Measurements from ENCODE around the gene MLX.

Gene MLX

DNA sequence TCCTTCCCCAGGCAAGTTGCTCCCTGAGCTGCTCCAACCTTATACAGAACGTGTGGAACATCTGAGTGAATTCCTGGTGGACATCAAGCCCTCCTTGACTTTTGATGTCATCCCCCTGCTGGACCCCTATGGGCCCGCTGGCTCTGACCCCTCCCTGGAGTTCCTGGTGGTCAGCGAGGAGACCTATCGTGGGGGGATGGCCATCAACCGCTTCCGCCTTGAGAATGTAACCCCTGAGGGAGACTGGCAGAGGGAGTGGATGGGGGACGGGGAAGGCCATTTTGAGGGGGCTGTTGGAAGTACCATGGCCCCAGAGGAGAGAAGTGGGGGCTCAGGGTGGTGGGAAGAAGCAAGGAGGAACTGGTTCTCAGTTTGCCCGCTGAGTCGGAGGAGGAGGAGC is 3.0 kb upstream of the MLX start:
- Histone ChIP-seq H3K27me3 (ENCODE audit: control insufficient read depth, insufficient read depth, low read length) (no peaks in the 10 kb centered on the region), H3K4me1 (ENCODE audit: control insufficient read depth, insufficient read depth, low read length) (peaks cover 54% of the 10 kb centered on the region), H3K9me3 (ENCODE audit: control insufficient read depth, low read length) (no peaks in the 10 kb centered on the region), H3K9ac (ENCODE audit: low read length) (peak overlapping the region; percentile 84), H3K4me3 (ENCODE audit: low read length) (no peak overlapping the region), H3K36me3 (ENCODE audit: control insufficient read depth, insufficient read depth, low read length) (peaks cover 17% of the 10 kb centered on the region)

- Histone ChIP-seq H3K36me3 (ENCODE audit: control insufficient read depth, insufficient read depth, low read length) (peaks cover 27% of the 10 kb centered on the region), H3K9ac (ENCODE audit: low read length) (peak overlapping the region; percentile 13), H3K4me3 (ENCODE audit: low read length) (no peak overlapping the region), H3K9me3 (ENCODE audit: control insufficient read depth, low read length) (no peaks in the 10 kb centered on the region), H3K27me3 (ENCODE audit: control insufficient read depth, insufficient read depth, low read length) (no peaks in the 10 kb centered on the region), H3K4me1 (ENCODE audit: control insufficient read depth, insufficient read depth, low read length) (peaks cover 52% of the 10 kb centered on the region)
Observed at GRCh38 chr17:42564815-42565522, 1.9 kb upstream of the MLX start.

GRCh38 chr17:42565523-42566214 is 1.2 kb upstream of the MLX start:
- peak overlapping the region; percentile 83 for H3K9ac ChIP-seq (ENCODE audit: low read length)
- peaks cover 56% of the 10 kb centered on the region for H3K4me1 ChIP-seq (ENCODE audit: control insufficient read depth, insufficient read depth, low read length)
- no peaks in the 10 kb centered on the region for H3K27me3 ChIP-seq (ENCODE audit: control insufficient read depth, insufficient read depth, low read length)
- no peaks in the 10 kb centered on the region for H3K9me3 ChIP-seq (ENCODE audit: control insufficient read depth, low read length)
- peaks cover 31% of the 10 kb centered on the region for H3K36me3 ChIP-seq (ENCODE audit: control insufficient read depth, insufficient read depth, low read length)
- no peak overlapping the region for H3K4me3 ChIP-seq (ENCODE audit: low read length)

DNA sequence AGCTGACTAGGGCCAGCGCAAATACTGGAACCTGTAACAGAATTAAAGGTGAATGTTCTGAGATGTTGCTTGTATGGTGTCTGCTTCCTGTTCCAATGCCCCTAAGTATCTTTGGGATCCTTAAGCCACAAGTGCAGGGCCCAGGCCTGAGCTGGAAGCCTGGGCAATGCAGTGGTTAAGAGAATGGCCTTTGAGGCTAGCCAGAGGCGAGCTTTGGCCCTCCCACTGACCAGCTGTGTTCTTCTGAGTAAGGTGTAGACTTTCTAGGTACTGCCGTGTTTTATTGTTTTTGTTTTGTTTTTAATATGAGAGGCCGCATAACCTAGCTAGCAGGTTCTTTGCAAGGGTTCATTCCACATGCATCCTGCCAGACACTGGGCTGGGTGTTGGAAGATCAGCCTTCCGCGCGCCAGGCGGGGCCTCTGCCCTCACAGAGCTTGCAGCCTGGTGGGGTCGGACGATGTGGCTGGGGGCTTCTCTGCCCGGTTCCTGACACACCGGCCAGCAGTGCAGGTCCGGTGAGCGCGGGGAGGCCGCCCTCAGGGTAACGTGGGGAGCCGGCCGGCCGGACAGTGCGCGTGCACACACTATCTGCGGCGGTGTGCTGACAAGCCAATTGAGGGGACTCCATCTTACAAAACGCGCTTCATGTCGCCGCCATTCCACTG is 551 bp upstream of the MLX start:
- H3K4me3 ChIP-seq (ENCODE audit: low read length), result peak overlapping the region; percentile 96
- H3K9me3 ChIP-seq (ENCODE audit: control insufficient read depth, low read length), result no peaks in the 10 kb centered on the region
- H3K9ac ChIP-seq (ENCODE audit: low read length), result peak overlapping the region; percentile 83
- peaks cover 60% of the 10 kb centered on the region for H3K4me1 ChIP-seq (ENCODE audit: control insufficient read depth, insufficient read depth, low read length)
- peaks cover 31% of the 10 kb centered on the region for H3K36me3 ChIP-seq (ENCODE audit: control insufficient read depth, insufficient read depth, low read length)
- no peaks in the 10 kb centered on the region for H3K27me3 ChIP-seq (ENCODE audit: control insufficient read depth, insufficient read depth, low read length)

DNA sequence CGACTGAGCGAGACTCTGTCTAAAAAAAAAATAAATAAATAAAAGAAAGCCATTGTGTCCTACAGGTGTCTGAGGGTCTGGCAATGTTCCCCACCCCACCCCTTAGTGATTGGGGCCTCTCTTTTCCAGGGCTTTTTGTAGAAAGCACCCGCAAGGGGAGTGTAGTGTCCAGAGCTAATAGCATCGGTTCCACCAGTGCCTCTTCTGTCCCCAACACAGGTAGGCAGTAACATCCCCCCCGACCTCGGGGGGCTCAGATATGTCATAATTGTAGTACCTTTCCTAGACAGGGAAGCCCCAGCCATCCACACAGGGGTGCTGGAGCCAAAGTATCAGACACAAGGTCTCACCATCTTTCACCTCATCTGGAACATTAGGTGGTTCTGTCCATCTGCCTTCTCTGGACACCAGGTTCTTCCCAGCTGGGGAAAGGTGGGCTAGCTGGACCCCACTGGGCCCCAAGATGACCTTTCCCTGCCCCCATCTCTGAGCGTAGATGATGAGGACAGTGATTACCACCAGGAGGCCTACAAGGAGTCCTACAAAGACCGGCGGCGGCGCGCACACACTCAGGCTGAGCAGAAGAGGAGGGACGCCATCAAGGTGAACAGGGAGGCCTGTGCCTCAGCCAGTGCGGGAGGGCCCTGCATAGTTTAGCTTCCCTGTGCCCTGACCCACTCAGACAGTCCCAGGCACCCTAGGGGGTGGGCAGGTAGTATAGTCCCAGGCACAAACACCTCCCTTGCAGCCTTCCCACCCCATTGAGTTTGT is 1.6 kb downstream of the MLX start:
- Histone ChIP-seq H3K36me3 (ENCODE audit: control insufficient read depth, insufficient read depth, low read length) (peaks cover 45% of the 10 kb centered on the region), H3K9ac (ENCODE audit: low read length) (peak overlapping the region; percentile 17), H3K4me3 (ENCODE audit: low read length) (no peak overlapping the region), H3K9me3 (ENCODE audit: control insufficient read depth, low read length) (no peaks in the 10 kb centered on the region), H3K27me3 (ENCODE audit: control insufficient read depth, insufficient read depth, low read length) (no peaks in the 10 kb centered on the region), H3K4me1 (ENCODE audit: control insufficient read depth, insufficient read depth, low read length) (peaks cover 57% of the 10 kb centered on the region)

- no peaks in the 10 kb centered on the region for H3K27me3 ChIP-seq (ENCODE audit: control insufficient read depth, insufficient read depth, low read length)
- peaks cover 39% of the 10 kb centered on the region for H3K4me1 ChIP-seq (ENCODE audit: control insufficient read depth, insufficient read depth, low read length)
- H3K9ac ChIP-seq (ENCODE audit: low read length), result no peak overlapping the region
- no peak overlapping the region for H3K4me3 ChIP-seq (ENCODE audit: low read length)
- H3K36me3 ChIP-seq (ENCODE audit: control insufficient read depth, insufficient read depth, low read length), result peaks cover 36% of the 10 kb centered on the region
- H3K9me3 ChIP-seq (ENCODE audit: control insufficient read depth, low read length), result no peaks in the 10 kb centered on the region
Observed at GRCh38 chr17:42571435-42572225, 4.7 kb downstream of the MLX start.

GRCh38 chr17:42573095-42573494 is 6.2 kb downstream of the MLX start:
- H3K9me3 ChIP-seq (ENCODE audit: control insufficient read depth, low read length), result no peaks in the 10 kb centered on the region
- no peaks in the 10 kb centered on the region for H3K27me3 ChIP-seq (ENCODE audit: control insufficient read depth, insufficient read depth, low read length)
- peaks cover 36% of the 10 kb centered on the region for H3K36me3 ChIP-seq (ENCODE audit: control insufficient read depth, insufficient read depth, low read length)
- H3K9ac ChIP-seq (ENCODE audit: low read length), result no peak overlapping the region
- H3K4me3 ChIP-seq (ENCODE audit: low read length), result no peak overlapping the region
- peaks cover 39% of the 10 kb centered on the region for H3K4me1 ChIP-seq (ENCODE audit: control insufficient read depth, insufficient read depth, low read length)

DNA sequence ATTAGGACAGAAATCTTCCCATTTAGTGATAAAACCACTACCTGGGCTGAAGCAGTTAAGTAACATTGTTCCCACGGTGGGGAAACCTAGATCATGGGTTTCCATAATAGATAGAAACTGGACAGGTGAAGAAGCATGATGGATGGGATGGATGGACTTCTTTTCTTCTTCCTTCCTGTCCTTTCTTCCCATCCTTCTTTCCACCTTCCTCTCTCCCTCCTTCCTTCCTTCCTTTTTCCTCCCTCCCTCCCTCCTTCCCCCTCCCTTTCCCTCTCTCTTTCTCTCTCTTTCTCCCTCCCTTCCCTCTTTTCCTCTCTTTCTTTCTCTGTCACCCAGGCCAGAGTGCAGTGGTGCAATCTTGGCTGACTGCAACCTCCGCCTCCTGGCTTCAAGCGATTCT is 7.6 kb downstream of the MLX start:
- peaks cover 33% of the 10 kb centered on the region for H3K4me1 ChIP-seq (ENCODE audit: control insufficient read depth, insufficient read depth, low read length)
- H3K4me3 ChIP-seq (ENCODE audit: low read length), result no peak overlapping the region
- H3K36me3 ChIP-seq (ENCODE audit: control insufficient read depth, insufficient read depth, low read length), result peaks cover 23% of the 10 kb centered on the region
- no peaks in the 10 kb centered on the region for H3K9me3 ChIP-seq (ENCODE audit: control insufficient read depth, low read length)
- H3K27me3 ChIP-seq (ENCODE audit: control insufficient read depth, insufficient read depth, low read length), result no peaks in the 10 kb centered on the region
- no peak overlapping the region for H3K9ac ChIP-seq (ENCODE audit: low read length)

DNA sequence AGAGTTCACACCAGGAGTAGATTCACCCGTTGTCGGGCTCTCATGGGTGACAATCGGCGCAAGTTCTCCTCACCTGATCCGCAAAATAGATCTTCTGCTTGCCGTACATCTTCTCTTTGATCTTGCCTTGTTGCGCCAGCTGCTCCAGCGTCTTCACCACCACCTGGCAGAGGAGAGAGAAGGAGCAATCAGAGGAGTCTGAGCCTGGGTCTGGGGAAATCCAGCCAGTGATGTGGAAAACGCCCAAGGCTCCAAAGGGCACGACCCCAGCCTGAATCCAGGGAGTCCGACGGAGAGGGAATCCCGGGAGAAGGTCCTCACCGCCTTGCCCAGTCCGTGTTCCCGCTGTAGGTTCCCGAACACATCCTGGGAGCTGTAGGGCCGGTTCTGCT is 10.2 kb downstream of the MLX start:
- Histone ChIP-seq H3K4me3 (ENCODE audit: low read length) (peak overlapping the region; percentile 26), H3K4me1 (ENCODE audit: control insufficient read depth, insufficient read depth, low read length) (peaks cover 13% of the 10 kb centered on the region), H3K9ac (ENCODE audit: low read length) (peak overlapping the region; percentile 29), H3K36me3 (ENCODE audit: control insufficient read depth, insufficient read depth, low read length) (peaks cover 19% of the 10 kb centered on the region), H3K9me3 (ENCODE audit: control insufficient read depth, low read length) (no peaks in the 10 kb centered on the region), H3K27me3 (ENCODE audit: control insufficient read depth, insufficient read depth, low read length) (no peaks in the 10 kb centered on the region)

GRCh38 chr17:42577532-42578281 is 10.8 kb downstream of the MLX start, which contains the start of gene PSMC3IP:
TSS of gene PSMC3IP (minus strand) at chr17:42577729. CDS start at chr17:42577686, 43 bp downstream.
- Histone ChIP-seq H3K4me1 (ENCODE audit: control insufficient read depth, insufficient read depth, low read length) (peaks cover 13% of the 10 kb centered on the region), H3K4me3 (ENCODE audit: low read length) (peak within 1 kb of the TSS; percentile 26), H3K9ac (ENCODE audit: low read length) (peak within 1 kb of the TSS; percentile 60), H3K27me3 (ENCODE audit: control insufficient read depth, insufficient read depth, low read length) (no peaks in the 10 kb centered on the region), H3K9me3 (ENCODE audit: control insufficient read depth, low read length) (no peaks in the 10 kb centered on the region), H3K36me3 (ENCODE audit: control insufficient read depth, insufficient read depth, low read length) (peaks cover 16% of the 10 kb centered on the region)
